GM12891 (cell line): ENCODE data around the gene CNIH3.

Experiments
- PAX5 ChIP-seq: IDR thresholded peaks from 2 replicates; pipeline ENCODE4 v1.6.1; 2011; ENCODE audit warnings: low read length, moderate library complexity, mild to moderate bottlenecking; ENCODE audit not compliant: insufficient read depth, severe bottlenecking
- POLR2A ChIP-seq: IDR thresholded peaks from 2 replicates; pipeline ENCODE4 v1.6.1; 2011; ENCODE audit warnings: low read depth, low read length, control low read depth
- POLR2AphosphoS5 ChIP-seq: IDR thresholded peaks from 2 replicates; pipeline ENCODE4 v1.6.1; 2011; ENCODE audit warnings: low read depth, low read length, control low read depth
- POU2F2 ChIP-seq: IDR thresholded peaks from 2 replicates; pipeline ENCODE4 v1.6.1; 2011; ENCODE audit warnings: low read depth, mild to moderate bottlenecking, control low read depth, low read length, moderate library complexity
- SPI1 ChIP-seq: IDR thresholded peaks from 2 replicates; pipeline ENCODE4 v1.6.1; 2011; ENCODE audit warnings: low read depth, low read length, control low read depth
- TAF1 ChIP-seq: IDR thresholded peaks from 2 replicates; pipeline ENCODE4 v1.6.1; 2011; ENCODE audit warnings: low read depth, low read length, control low read depth

DNA sequence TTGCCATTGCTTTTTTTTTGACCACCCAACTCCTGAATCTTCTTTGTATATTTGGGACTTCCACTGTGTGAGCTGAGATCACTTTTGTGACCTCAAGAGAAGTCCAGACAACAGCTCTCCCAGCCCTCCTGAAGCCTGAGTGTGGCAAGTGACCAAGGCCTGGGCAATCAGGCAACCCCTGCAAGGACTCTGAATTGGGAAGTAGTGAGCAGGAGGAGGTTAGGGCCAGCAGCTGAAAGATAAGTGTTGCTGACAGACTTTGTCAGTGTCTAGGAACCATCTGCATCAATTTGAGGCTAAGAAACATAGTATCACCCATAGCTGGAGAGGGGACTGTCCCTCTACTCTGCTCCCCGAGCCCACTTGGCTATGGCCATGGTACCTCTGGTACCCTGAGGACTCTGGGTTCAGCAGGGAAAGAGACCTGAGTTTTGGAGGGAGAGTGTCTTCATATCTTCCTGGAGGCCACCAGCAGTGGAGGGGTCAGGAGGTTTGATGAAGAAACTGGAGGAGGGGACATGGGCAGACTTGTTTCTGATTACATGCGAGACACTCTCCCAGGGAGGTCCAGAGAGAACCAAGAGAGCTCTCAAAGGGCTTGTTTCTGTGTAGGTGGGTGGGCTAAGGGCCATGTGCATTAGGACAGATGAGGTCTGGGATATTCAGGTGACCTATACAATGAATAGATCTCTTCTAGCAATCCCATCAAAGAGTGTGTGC lies 166.3 kb downstream of the CNIH3 start:
- TF ChIP-seq POLR2A (no peak), POLR2AphosphoS5 (no peak), TAF1 (no peak), SPI1 (no peak), POU2F2 (no peak), PAX5 (no peak)
